Sigmoid colon (tissue), 4 donors: ENCODE data around the gene XPR1.

Experiments used
- CTCF ChIP-seq, 4 experiments: fragments of 450-650 bp in 3 of 4; fragments of 200-600 bp in 1 of 4; IDR thresholded peaks; one replicate each; pipeline ENCODE4 v1.5.1; 2016 to 2019; ENCODE audit warnings: antibody characterized with exemption in 4 of 4, mild to moderate bottlenecking in 3 of 4, moderate library complexity in 2 of 4
- POLR2A ChIP-seq, 2 donors: fragments of 450-650 bp; IDR thresholded peaks; one replicate each; pipeline ENCODE4 v1.6.1; 2016; ENCODE audit warnings: antibody characterized with exemption in 2 of 2, mild to moderate bottlenecking in 2 of 2, moderate library complexity in 2 of 2
- POLR2AphosphoS5 ChIP-seq, 4 donors: sonication (generic); formaldehyde crosslinking; IDR thresholded peaks; one replicate each; pipeline ENCODE4 v1.6.1; 2017; ENCODE audit warnings: antibody characterized with exemption in 4 of 4

DNA sequence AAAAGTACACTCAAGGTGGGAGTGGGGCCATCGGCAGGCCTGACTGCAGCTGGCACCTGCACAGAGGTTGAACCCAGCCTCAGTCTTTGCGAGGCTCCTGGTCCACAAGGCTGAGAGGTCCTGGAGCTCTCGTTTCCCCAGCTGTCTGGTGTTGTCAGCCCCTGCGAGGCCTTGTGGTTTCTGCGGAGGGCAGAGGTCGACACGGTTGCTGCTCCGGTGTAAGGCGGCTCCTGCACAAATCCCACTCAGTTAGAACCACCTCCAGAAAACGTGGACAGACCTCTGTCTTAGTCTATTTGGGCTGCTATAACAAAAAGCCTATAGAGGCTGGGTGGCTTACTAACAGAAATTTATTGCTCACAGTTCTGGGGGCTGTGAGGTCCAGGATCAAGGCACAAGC, 286.7 kb downstream of the XPR1 start:
- TF ChIP-seq POLR2A (IDR thresholded peaks at IDR 0.05) (no peak), CTCF (IDR thresholded peaks at IDR 0.05) (no peak), POLR2AphosphoS5 (IDR thresholded peaks at IDR 0.05) (no peak)
